ENCODE data around the gene ARHGAP15.

Gene ARHGAP15

GRCh38 chr2:143205106-143205764 is 76.0 kb downstream of the ARHGAP15 start:
- Histone ChIP-seq H3K27ac (ENCODE audit: low read depth, low read length) (no peak overlapping the region), H3K14ac (ENCODE audit: low read length) (no peak overlapping the region), H3K4me3 (ENCODE audit: low read depth, low read length) (no peak overlapping the region), H3K23ac (ENCODE audit: low read length) (no peak overlapping the region), H4K12ac (ENCODE audit: low read depth, low read length) (no peak overlapping the region), H2AK5ac (ENCODE audit: low read length) (no peak overlapping the region), H3K79me2 (ENCODE audit: control insufficient read depth, insufficient read depth, low read length, poor library complexity) (no peaks in the 10 kb centered on the region), H4K91ac (ENCODE audit: low read depth, low read length) (no peak overlapping the region), H4K8ac (ENCODE audit: low read depth, low read length) (no peak overlapping the region), H2BK5ac (ENCODE audit: low read depth, low read length, poor library complexity) (no peak overlapping the region), H2BK120ac (ENCODE audit: insufficient read depth, low read length, poor library complexity) (no peak overlapping the region), H2AFZ (ENCODE audit: insufficient read depth, low read length, poor library complexity) (no peak overlapping the region), H2BK12ac (ENCODE audit: low read length) (no peak overlapping the region), H3K36me3 (ENCODE audit: control insufficient read depth in 1 of 2, insufficient read depth in 2 of 2, low read length in 2 of 2) (no peaks in the 10 kb centered on the region), H3K4me2 (ENCODE audit: low read length) (no peak overlapping the region), H3K27me3 (ENCODE audit: insufficient read depth, low read length) (no peaks in the 10 kb centered on the region), H3K9ac (ENCODE audit: low read length) (no peak overlapping the region), H3K79me1 (ENCODE audit: low read length) (no peaks in the 10 kb centered on the region), H3K9me3 (ENCODE audit: insufficient read depth, low read depth, low read length) (no peaks in the 10 kb centered on the region), H3K4me1 (ENCODE audit: control insufficient read depth in 1 of 2, insufficient read depth in 2 of 2, low read length in 2 of 2) (no peaks in the 10 kb centered on the region), H3K18ac (ENCODE audit: low read length) (no peak overlapping the region), H3K4ac (ENCODE audit: low read depth, low read length) (no peak overlapping the region)
- whole genome bisulfite sequencing (ENCODE audit: extremely low coverage, insufficient coverage, insufficient read length) = no CpG with 5 or more reads among the region's 1 CpG
- peak in 1 of 2 donors; percentile 72 for DNase-seq

GRCh38 chr2:143209570-143210445 is 80.6 kb downstream of the ARHGAP15 start:
- Histone ChIP-seq H3K27ac (ENCODE audit: low read depth, low read length) (no peak overlapping the region), H3K9me3 (ENCODE audit: insufficient read depth, low read depth, low read length) (no peaks in the 10 kb centered on the region), H3K36me3 (ENCODE audit: control insufficient read depth in 1 of 2, insufficient read depth in 2 of 2, low read length in 2 of 2) (no peaks in the 10 kb centered on the region), H3K18ac (ENCODE audit: low read length) (no peak overlapping the region), H4K91ac (ENCODE audit: low read depth, low read length) (no peak overlapping the region), H3K4me1 (ENCODE audit: control insufficient read depth in 1 of 2, insufficient read depth in 2 of 2, low read length in 2 of 2) (no peaks in the 10 kb centered on the region), H3K27me3 (ENCODE audit: insufficient read depth, low read length) (no peaks in the 10 kb centered on the region), H3K79me1 (ENCODE audit: low read length) (no peaks in the 10 kb centered on the region), H4K8ac (ENCODE audit: low read depth, low read length) (no peak overlapping the region), H3K4ac (ENCODE audit: low read depth, low read length) (no peak overlapping the region), H3K79me2 (ENCODE audit: control insufficient read depth, insufficient read depth, low read length, poor library complexity) (no peaks in the 10 kb centered on the region), H3K4me2 (ENCODE audit: low read length) (no peak overlapping the region), H3K9ac (ENCODE audit: low read length) (no peak overlapping the region), H2BK12ac (ENCODE audit: low read length) (no peak overlapping the region), H2BK5ac (ENCODE audit: low read depth, low read length, poor library complexity) (no peak overlapping the region), H2AK5ac (ENCODE audit: low read length) (no peak overlapping the region), H2BK120ac (ENCODE audit: insufficient read depth, low read length, poor library complexity) (no peak overlapping the region), H3K4me3 (ENCODE audit: low read depth, low read length) (no peak overlapping the region), H4K12ac (ENCODE audit: low read depth, low read length) (no peak overlapping the region), H3K14ac (ENCODE audit: low read length) (no peak overlapping the region), H3K23ac (ENCODE audit: low read length) (no peak overlapping the region), H2AFZ (ENCODE audit: insufficient read depth, low read length, poor library complexity) (no peak overlapping the region)
- DNase-seq = no peak
- WGBS (ENCODE audit: extremely low coverage, insufficient coverage, insufficient read length) = no CpG with 5 or more reads among the region's 6 CpGs

- no peak overlapping the region for H4K8ac ChIP-seq (ENCODE audit: low read depth, low read length)
- no peak overlapping the region for H3K4ac ChIP-seq (ENCODE audit: low read depth, low read length)
- H3K36me3 ChIP-seq (ENCODE audit: control insufficient read depth in 1 of 2, insufficient read depth in 2 of 2, low read length in 2 of 2) = no peaks in the 10 kb centered on the region
- no peak overlapping the region for H3K23ac ChIP-seq (ENCODE audit: low read length)
- H3K18ac ChIP-seq (ENCODE audit: low read length) = no peak overlapping the region
- H3K9me3 ChIP-seq (ENCODE audit: insufficient read depth, low read depth, low read length) = no peaks in the 10 kb centered on the region
- no peak for DNase-seq
- H2BK12ac ChIP-seq (ENCODE audit: low read length) = no peak overlapping the region
- H3K27me3 ChIP-seq (ENCODE audit: insufficient read depth, low read length) = no peaks in the 10 kb centered on the region
- no peak overlapping the region for H3K4me2 ChIP-seq (ENCODE audit: low read length)
- no peak overlapping the region for H3K9ac ChIP-seq (ENCODE audit: low read length)
- no peaks in the 10 kb centered on the region for H3K79me2 ChIP-seq (ENCODE audit: control insufficient read depth, insufficient read depth, low read length, poor library complexity)
- H2AFZ ChIP-seq (ENCODE audit: insufficient read depth, low read length, poor library complexity) = no peak overlapping the region
- no peak overlapping the region for H4K12ac ChIP-seq (ENCODE audit: low read depth, low read length)
- no peak overlapping the region for H3K27ac ChIP-seq (ENCODE audit: low read depth, low read length)
- no peak overlapping the region for H2BK5ac ChIP-seq (ENCODE audit: low read depth, low read length, poor library complexity)
- no peaks in the 10 kb centered on the region for H3K4me1 ChIP-seq (ENCODE audit: control insufficient read depth in 1 of 2, insufficient read depth in 2 of 2, low read length in 2 of 2)
- H3K79me1 ChIP-seq (ENCODE audit: low read length) = no peaks in the 10 kb centered on the region
- no peak overlapping the region for H4K91ac ChIP-seq (ENCODE audit: low read depth, low read length)
- no CpG with 5 or more reads among the region's 1 CpG for WGBS (ENCODE audit: extremely low coverage, insufficient coverage, insufficient read length)
- H2BK120ac ChIP-seq (ENCODE audit: insufficient read depth, low read length, poor library complexity) = no peak overlapping the region
- H2AK5ac ChIP-seq (ENCODE audit: low read length) = no peak overlapping the region
- H3K4me3 ChIP-seq (ENCODE audit: low read depth, low read length) = no peak overlapping the region
- H3K14ac ChIP-seq (ENCODE audit: low read length) = no peak overlapping the region
Observed at GRCh38 chr2:143210446-143210819, 81.2 kb downstream of the ARHGAP15 start.

GRCh38 chr2:143217512-143218115 is 88.4 kb downstream of the ARHGAP15 start:
- no peak overlapping the region for H3K18ac ChIP-seq (ENCODE audit: low read length)
- no peak overlapping the region for H2BK120ac ChIP-seq (ENCODE audit: insufficient read depth, low read length, poor library complexity)
- WGBS (ENCODE audit: extremely low coverage, insufficient coverage, insufficient read length) = no CpG with 5 or more reads among the region's 1 CpG
- no peak overlapping the region for H3K4me3 ChIP-seq (ENCODE audit: low read depth, low read length)
- H3K79me2 ChIP-seq (ENCODE audit: control insufficient read depth, insufficient read depth, low read length, poor library complexity) = no peaks in the 10 kb centered on the region
- H4K8ac ChIP-seq (ENCODE audit: low read depth, low read length) = no peak overlapping the region
- H3K27me3 ChIP-seq (ENCODE audit: insufficient read depth, low read length) = no peaks in the 10 kb centered on the region
- no peaks in the 10 kb centered on the region for H3K9me3 ChIP-seq (ENCODE audit: insufficient read depth, low read depth, low read length)
- H2AFZ ChIP-seq (ENCODE audit: insufficient read depth, low read length, poor library complexity) = no peak overlapping the region
- DNase-seq = no peak
- H4K12ac ChIP-seq (ENCODE audit: low read depth, low read length) = no peak overlapping the region
- H3K14ac ChIP-seq (ENCODE audit: low read length) = no peak overlapping the region
- H3K4me2 ChIP-seq (ENCODE audit: low read length) = no peak overlapping the region
- no peak overlapping the region for H2BK5ac ChIP-seq (ENCODE audit: low read depth, low read length, poor library complexity)
- H4K91ac ChIP-seq (ENCODE audit: low read depth, low read length) = no peak overlapping the region
- H3K9ac ChIP-seq (ENCODE audit: low read length) = no peak overlapping the region
- H2BK12ac ChIP-seq (ENCODE audit: low read length) = no peak overlapping the region
- H2AK5ac ChIP-seq (ENCODE audit: low read length) = no peak overlapping the region
- H3K36me3 ChIP-seq (ENCODE audit: control insufficient read depth in 1 of 2, insufficient read depth in 2 of 2, low read length in 2 of 2) = no peaks in the 10 kb centered on the region
- H3K4me1 ChIP-seq (ENCODE audit: control insufficient read depth in 1 of 2, insufficient read depth in 2 of 2, low read length in 2 of 2) = no peaks in the 10 kb centered on the region
- no peaks in the 10 kb centered on the region for H3K79me1 ChIP-seq (ENCODE audit: low read length)
- no peak overlapping the region for H3K4ac ChIP-seq (ENCODE audit: low read depth, low read length)
- no peak overlapping the region for H3K23ac ChIP-seq (ENCODE audit: low read length)
- H3K27ac ChIP-seq (ENCODE audit: low read depth, low read length) = no peak overlapping the region

Data from trophoblast cell (in vitro differentiated cells and primary cell).